Epithelial cell of proximal tubule (primary cell): Measurements from ENCODE around the gene TLCD1. TPM values are rescaled to one million over a fixed set of nuclear protein-coding genes. Genes with fewer than 3 reads are reported as not detected.

Experiments
- DNase-seq: peaks from one replicate; pipeline ENCODE4 v3.0.0-alpha.2; 2011; ENCODE audit warnings: low read depth
- H3K4me3 ChIP-seq: 2 replicates; pipeline ENCODE4 v1.5.1; 2011; ENCODE audit warnings: low read depth, mild to moderate bottlenecking, low read length
- total RNA-seq: library from RNA; depleted of rRNA; stranded (reverse); fragments of >200 nt; gene quantifications from 2 replicates; pipeline ENCODE4 v1.2.3, GENCODE V29; 2015
- TF ChIP-seq, protein P1 (sequence below): conservative IDR thresholded peaks from 2 replicates; pipeline ENCODE4 v1.5.1; 2012; ENCODE audit warnings: low read depth, mild to moderate bottlenecking, low read length

Gene TLCD1, protein sequence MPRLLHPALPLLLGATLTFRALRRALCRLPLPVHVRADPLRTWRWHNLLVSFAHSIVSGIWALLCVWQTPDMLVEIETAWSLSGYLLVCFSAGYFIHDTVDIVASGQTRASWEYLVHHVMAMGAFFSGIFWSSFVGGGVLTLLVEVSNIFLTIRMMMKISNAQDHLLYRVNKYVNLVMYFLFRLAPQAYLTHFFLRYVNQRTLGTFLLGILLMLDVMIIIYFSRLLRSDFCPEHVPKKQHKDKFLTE
- total RNA-seq: 14.5 and 14.7 TPM in 2 replicates

DNA sequence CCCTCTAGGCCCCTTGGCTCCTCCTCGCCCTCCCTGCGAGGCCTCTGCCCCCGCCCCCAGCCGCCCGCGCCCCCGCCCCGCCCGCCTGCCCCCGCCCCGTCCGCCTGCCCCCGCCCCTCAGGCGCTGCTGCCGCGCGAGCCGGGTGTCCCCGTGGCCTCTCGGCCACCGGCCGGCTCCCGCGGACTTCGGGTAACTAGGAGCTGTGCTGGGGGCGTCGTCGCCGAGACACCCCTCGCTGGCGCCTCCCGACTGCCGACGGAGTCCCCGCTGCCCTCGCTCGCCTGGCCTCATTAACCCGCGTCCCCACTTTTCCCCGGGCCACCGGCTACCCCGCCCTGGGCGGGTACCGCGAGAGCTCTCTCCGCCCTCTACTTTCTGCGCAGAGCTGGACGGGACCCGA is at the start of gene TLCD1:
Gene TLCD1 (minus strand): TSS at position 8 of the 401 bp plus-strand sequence. CDS start 136 bp downstream, outside the sequence.
- no peak for DNase-seq
- peak within 1 kb of the TSS; percentile 67 for H3K4me3 ChIP-seq
- TF ChIP-seq, protein P1, sequence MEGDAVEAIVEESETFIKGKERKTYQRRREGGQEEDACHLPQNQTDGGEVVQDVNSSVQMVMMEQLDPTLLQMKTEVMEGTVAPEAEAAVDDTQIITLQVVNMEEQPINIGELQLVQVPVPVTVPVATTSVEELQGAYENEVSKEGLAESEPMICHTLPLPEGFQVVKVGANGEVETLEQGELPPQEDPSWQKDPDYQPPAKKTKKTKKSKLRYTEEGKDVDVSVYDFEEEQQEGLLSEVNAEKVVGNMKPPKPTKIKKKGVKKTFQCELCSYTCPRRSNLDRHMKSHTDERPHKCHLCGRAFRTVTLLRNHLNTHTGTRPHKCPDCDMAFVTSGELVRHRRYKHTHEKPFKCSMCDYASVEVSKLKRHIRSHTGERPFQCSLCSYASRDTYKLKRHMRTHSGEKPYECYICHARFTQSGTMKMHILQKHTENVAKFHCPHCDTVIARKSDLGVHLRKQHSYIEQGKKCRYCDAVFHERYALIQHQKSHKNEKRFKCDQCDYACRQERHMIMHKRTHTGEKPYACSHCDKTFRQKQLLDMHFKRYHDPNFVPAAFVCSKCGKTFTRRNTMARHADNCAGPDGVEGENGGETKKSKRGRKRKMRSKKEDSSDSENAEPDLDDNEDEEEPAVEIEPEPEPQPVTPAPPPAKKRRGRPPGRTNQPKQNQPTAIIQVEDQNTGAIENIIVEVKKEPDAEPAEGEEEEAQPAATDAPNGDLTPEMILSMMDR: no peak

DNA sequence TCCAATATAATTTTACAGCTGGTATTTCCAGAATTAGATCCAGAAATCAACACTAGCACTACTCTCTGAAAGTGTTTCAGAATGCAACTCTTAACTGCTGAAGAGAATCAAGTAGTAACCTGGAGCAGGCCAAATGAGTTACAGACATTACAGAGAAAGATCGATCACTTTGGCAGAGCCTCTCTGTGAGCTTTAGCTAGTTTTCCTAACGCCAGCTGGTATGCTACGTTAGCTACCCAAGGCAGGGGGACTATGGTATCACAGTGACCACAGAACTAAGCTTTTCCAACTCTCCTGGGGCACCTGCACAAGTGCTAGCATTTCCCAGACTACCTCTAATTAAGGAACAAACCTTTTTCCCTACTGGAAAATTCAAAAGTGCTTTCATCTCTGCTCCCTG is 48.2 kb upstream of the TLCD1 start:
- DNase-seq: no peak
- H3K4me3 ChIP-seq: no peak overlapping the region
- TF ChIP-seq, protein P1: no peak

DNA sequence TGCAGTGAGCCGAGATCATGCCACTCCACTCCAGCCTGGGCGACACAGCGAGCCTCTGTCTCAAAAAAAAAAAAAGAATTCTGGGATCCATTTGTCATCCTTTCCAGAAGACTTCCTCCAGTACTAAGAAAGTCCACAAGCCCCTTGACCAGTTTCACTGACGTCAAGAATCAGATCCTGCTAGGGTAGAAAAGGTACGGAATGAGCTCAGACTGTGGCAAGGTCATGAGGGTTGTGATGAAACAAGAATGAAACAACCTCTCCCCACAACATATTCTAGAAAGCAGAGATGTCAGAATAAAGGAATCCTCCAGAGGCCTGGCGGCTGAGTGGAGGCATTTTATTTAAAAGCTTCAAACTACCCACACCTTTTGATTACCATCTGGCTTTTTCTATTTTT is 47.7 kb upstream of the TLCD1 start:
- no peak overlapping the region for H3K4me3 ChIP-seq
- TF ChIP-seq, protein P1: no peak
- DNase-seq: no peak

DNA sequence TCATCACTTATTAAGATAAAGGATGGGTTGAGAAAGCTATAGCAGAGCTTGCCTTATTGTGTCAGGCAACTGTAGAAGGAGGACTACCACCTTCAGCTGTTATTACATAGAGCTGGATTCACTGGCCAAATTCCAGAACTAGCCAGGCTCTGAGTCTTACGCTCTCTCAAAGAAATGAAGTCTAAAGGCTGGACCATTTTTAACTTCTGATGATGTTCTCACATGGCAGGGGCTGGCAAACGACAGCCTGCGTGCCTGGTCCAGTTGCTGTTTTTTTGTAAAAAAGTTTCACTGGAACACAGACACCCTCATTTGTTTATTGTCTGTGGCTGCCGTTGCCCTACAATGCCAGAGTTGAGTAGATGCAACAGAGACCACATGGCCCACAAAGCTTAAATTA is 39.0 kb upstream of the TLCD1 start:
- TF ChIP-seq, protein P1: no peak
- H3K4me3 ChIP-seq: no peak overlapping the region
- DNase-seq: no peak

DNA sequence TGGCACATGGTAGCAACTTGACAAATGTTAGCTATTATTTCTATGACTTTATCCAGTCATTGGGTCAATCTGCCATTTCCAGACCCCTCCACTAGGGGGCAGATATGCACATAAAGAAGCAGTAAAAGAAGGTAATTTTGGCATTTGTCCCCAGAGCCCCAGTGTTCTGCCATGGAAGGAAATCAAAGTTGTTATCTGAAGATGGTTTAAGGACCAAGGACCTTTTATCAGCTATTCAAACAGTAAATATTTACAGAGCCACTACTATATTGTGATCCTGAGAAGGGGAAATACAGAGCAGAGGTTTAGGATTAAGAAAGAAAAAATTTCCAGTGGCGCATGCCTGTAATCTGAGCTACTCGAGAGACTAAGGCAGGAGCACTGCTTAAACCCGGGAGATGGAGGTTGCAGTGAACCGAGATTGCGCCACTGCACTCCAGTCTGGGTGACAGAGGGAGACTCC is 37.8 kb upstream of the TLCD1 start:
- DNase-seq: no peak
- H3K4me3 ChIP-seq: no peak overlapping the region
- TF ChIP-seq, protein P1: peak; percentile 94

DNA sequence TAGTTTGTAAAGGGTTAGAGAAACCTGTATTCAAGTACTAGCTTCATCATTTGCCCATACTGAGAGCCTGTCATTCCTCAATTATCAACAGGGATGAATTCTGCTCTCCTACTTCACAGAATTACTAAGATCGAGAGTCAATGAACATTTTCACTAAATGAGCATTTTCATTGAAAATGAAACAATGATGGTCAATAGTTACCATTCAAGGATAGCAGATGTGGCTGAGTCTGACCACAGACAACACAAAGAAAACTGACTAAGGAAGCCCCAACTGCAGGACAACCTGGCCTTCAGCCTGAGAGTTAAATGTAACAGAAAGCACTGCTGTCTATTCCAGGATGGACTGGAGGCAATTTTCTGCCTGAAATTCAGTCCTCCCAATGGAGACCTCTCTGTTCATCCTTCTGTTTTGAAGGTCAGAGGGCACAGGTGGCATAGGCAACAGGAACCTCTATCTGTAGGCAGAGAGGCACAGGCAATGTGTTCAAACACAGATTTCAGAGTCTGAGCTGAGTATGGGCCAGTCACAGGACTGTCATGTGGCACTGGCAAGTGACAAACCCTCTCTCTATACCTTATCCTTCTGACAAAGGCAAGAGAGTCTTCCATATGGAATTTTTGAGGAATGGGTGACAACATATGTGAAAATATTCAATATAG is 37.2 kb upstream of the TLCD1 start:
- no peak overlapping the region for H3K4me3 ChIP-seq
- TF ChIP-seq, protein P1: no peak

More for the DNA sequence above, 37.2 kb upstream of the TLCD1 start:
- no peak for DNase-seq
